DMS53 (cell line): ENCODE measurements around the gene ADORA1.
A peak's percentile ranks its signal among the peaks of the same experiment; 100 is the strongest.

Experiments used
- DNase-seq: peaks from one replicate; lab custom pipeline; 2025; lab: John Stamatoyannopoulos, UW

The ADORA1 gene

DNA sequence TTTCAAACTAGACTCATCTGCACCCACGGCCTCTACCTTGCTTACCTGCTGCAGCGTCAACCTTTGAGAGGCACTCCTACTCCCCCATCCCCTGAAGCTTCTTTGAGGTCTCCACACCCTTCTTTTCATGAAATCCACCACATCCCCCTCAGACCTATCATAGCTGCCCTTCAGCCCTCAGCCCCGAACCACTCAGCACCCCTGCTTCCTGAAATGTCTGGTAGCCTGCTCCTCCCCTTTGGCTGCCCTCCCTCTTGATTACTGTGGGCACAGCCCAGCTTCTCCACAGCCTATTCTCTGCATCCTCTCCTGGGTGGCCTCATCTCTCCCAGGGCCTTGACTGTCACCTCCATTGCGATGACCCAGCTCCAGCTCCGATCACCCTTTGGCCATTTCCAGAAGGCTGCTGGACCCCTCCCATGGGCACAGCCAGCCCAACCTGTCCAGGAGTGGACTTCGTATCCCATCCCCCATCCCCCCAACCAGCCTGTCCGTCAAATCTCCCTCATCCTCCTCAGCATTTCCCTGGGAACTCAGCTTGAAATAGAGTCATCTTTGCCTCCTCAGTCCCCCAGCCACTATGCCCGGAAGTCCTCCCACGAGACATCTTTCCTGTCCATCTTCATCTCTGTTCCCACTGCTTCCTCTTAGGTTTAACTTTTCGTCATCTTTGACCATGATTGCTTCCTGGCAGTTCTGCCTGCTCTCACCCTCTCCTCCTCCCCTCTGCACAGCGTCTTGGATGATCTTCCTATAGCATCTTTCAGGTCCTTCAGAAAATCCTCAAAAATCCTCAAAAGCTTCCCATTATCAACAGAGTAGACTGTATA lies 6.1 kb upstream of the ADORA1 start:
- no peak for DNase-seq

DNA sequence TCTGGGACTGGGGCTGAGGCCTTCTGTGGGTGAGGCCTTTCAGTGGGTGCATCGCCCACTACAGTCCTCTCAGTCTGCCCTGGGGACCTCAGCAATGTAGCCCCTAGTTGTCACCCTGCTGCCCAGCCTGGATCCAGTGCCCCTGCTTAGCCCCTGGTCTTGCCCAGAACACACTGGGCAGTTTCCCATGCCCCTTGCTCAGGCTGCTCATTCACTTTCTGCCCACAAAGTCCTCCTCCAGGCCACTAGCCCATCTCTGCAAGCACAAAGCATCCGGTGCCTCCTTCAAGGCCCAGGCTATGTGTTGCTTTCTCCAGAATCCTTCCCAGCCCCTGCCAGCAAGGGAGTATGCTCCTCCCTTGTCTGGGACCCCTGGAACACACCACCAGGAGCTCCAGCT lies 5.4 kb upstream of the ADORA1 start:
- DNase-seq: no peak

DNA sequence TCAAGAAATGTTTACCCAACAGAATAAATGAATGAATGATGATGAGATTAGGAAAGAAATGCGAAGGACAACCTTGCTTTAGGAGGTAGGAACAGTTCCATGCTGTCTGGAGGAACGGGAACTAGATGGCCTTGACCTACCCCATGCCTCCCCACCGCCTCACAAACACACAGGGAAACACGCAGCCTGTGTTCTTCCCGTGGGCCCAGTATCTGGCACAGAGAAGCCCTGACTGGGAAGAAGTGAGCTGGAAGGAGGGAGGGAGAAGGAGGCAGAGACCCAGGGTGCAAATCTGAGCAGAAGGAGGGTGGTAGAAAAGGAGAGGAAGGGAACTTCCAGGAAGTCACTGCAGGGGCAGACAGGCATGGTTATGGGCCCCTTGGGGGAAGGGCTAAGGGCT lies 3.5 kb upstream of the ADORA1 start:
- DNase-seq: no peak

DNA sequence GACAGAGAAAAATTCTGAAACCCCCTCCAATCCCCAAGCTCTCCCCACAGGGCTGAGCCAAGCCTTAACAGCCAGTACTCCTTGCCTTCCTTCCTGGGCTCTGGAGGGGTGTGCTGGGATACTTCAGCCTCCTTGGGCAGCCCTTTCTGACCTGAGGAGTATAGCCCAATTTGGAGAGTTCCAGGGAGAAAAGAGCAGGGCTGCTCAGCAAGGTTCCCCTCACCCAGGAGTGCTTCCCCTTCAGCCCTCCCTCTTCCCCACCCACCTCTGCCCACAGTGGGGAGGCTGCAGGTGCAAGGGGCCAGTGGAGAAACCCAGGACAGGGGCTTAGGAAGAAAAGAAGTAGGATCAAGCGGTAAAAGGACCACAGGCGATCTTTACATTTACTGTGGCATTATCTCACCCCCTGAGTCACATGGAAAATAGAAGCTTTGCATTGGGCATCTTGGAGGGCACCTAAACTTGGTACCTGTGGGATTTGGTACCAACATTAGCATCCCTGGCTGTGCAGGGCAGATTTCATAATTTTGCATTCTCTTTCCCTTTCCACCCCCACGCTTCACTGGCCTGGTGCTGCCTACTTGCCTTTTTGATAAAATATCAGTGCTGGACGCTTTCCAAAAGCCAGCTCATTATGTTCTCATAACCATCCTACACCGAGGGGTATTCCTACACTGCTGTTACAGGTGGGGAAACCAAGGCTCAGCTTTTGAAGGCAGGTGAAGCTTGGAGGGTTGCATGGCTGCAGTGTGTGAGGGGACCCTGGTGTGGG lies 2.8 kb upstream of the ADORA1 start:
- no peak for DNase-seq

DNA sequence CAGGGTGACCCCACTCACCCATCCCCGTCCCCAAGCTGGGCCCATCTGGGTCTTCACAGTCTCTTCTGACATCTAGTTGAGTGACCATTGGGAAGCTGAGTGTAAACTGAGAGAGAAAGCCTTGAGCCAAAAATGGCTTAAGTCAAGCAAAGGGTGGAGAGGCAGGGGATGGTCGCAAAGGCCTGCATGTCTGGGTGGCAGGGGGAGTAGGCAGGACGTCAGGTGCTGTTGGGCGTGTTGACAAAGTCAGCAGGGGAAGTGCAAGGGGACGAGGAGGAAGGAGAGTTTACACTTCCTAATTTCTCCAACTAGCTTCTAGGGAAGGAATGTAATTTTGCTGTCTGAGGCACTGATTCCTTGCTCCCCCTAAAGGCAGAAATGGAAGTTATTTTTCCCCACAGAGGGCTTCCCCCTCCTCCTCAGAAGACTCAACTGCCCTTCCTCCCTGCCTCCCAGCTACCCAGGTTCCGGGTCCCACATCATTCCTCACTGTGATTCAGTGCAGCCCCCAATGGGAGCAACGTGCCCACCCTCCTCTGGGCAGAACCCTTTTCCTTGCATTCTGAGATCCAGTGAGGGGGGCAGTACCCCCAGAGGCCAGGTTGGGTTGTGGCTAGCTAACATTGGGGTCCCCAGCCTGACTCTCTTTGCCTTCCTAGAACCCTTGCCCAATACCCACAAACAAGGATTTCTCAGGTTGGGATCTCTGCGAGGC lies 1.2 kb upstream of the ADORA1 start:
- no peak for DNase-seq

DNA sequence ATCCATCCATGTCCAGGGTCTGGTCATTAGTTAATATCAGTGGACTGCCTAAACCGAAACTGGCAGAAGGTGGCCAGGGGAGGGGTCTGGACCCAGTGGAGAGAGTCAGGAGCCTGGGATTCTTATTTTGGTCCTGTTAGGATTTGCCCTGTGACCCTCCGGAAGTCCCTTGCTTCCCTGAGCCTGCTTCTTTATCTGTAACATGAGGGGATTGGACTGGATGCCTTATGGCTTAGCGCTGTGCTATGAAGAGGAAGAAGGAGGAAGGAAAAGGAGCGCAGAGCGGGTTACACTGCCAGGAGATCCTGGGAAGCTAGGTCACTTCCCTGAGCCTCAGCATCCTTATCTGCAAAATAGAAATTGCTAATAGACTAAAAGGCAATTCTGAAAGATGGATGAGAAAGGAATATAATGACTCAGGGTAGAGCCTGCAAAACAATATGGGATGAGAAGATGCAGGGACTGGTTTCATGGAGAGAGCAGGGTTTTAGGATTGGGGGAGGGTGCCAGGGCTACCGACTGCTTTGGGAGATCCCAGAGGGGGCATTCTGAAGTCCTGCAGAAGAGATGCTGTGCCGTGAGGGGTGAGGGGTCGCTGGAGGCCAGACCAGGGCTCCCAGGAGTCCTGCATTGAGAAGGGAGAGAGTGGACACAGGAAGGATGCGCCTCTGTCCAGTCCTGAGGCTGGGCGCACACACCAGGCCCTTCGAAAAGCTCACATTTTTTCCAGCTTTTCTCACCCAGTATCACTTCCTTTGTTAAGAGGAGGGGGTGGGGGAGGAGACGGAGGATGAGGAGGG lies 460 bp upstream of the ADORA1 start:
- DNase-seq: peak; percentile 42

DNA sequence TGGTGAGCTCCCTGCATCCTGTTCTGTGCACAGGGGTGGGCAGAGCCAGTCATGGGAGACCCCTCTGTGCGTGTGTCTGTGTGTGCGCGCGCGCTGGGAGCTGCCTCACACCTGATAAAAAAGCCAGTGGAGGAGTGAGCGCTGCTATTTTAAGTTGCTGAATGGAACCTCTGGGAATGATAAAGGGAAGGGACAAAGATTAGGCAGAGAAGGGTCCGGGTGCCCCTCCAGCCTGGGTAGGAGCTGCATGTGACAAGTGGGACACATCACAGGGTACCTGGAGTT lies 847 bp downstream of the ADORA1 start:
- no peak for DNase-seq

DNA sequence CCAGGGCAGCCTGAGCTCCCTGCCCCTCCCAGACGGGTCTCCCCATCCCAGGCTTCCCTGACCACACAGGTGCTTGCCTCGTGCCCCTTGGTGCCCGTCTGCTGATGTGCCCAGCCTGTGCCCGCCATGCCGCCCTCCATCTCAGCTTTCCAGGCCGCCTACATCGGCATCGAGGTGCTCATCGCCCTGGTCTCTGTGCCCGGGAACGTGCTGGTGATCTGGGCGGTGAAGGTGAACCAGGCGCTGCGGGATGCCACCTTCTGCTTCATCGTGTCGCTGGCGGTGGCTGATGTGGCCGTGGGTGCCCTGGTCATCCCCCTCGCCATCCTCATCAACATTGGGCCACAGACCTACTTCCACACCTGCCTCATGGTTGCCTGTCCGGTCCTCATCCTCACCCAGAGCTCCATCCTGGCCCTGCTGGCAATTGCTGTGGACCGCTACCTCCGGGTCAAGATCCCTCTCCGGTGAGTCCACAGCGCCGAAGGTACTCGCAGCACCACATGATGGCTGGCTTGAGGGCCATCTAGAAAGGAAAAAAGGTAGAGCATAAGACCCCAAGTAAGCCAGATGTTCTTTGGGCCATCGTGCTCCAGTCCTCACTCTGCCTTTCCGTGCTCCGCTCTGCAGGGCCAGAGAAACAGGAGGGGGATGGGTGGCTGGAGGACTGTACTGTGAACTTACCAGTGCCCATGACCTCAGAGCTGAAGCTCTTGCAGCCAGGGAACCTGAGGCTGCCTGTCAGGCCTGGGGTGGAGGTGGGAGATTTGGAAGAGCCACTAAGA lies 1.4 kb downstream of the ADORA1 start:
- no peak for DNase-seq

DNA sequence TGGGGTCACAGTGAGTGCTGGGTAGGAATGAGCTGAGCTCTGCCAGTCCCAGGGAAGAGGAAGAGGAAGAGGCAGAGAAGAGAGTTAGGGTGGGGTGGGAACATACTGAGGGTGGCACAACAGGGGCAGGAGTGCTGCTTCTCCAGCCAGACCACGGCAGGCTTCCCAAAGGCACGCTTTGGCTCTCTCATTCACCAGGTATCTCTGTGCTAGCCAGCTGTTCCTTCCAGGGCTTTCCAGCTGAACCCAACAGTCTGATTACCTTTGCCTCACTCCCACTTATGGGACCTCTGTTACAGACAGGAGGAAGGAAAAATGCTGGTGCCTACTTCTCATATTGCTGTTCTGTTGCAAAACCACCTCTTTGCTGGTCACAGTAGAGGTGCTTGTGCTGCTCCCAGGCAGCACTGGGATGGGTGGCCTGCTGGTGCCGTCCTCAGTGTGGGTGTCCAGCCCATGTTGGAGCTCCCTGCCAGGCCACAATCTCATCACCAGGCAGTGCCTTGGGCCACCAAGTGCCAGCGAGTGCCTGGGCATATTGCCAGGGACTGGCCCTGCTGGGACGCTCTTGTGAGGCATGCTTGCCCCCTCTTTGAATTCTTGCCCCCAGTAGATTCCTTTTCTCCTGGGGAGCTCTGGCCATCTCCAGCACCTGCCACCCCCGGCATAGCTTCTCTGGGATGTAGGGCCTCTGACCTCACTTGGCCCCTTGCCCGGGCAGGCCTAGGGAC lies 2.1 kb downstream of the ADORA1 start:
- DNase-seq: peak; percentile 42

DNA sequence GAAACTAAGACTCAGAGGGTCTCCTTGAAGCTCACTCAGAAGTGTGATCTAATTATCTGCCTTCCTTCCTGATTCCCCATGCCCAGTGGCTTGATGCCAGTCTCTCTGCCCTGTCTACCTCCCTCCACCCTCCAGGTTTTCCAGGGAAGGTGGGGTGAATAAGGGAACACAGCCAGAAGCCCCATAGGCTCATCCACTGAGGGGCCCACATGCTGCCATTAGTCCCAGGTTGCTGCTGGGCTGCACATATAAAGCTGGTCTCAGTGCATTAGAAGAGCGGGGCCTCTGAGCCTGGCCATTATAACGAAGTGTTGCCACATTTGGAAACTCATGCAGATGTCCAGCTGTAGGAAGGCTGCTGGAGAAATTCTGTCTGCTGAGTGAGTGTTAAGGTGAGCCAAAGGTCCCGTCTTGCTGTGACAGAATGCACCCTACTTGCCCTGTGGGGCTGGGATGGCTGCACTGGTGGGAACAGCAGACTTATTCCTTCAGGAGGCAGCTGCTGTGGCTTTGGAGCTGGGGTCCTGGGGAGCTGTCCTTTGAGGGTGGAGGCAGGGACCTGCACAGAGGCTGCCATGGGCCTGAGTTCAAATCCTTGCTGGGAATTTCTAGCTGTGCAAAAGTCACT lies 2.9 kb downstream of the ADORA1 start:
- no peak for DNase-seq

DNA sequence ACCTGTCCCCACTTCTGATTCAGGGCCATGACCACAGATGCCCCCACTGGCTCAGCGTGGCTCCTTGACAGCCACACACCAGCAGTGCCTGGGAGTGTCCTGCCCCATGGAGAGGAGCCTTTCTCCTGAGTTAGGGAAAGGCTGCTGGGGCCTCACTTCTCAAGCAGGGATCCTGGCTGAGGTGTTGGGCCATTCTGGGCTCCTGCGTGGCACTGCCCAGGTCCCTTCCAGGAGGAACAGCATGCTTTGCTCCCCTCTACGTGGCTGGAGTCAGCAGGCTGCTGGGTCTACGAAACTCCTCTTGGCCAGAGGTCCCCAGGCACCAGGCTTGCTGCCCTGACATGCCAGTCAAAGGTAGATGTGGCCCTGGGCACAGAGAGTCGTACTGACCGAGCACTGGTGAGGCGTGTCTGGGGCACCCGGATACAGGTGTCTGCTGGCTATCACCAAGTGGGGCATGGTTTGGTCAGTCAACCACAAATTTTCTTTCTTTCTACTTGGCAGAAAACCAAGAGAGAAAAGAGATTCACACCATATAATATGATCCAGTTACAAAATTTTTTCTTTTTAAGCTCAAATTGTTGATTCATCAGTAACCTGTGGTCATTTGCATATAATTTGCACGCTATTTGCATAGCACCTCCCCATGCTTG lies 4.1 kb downstream of the ADORA1 start:
- DNase-seq: no peak

DNA sequence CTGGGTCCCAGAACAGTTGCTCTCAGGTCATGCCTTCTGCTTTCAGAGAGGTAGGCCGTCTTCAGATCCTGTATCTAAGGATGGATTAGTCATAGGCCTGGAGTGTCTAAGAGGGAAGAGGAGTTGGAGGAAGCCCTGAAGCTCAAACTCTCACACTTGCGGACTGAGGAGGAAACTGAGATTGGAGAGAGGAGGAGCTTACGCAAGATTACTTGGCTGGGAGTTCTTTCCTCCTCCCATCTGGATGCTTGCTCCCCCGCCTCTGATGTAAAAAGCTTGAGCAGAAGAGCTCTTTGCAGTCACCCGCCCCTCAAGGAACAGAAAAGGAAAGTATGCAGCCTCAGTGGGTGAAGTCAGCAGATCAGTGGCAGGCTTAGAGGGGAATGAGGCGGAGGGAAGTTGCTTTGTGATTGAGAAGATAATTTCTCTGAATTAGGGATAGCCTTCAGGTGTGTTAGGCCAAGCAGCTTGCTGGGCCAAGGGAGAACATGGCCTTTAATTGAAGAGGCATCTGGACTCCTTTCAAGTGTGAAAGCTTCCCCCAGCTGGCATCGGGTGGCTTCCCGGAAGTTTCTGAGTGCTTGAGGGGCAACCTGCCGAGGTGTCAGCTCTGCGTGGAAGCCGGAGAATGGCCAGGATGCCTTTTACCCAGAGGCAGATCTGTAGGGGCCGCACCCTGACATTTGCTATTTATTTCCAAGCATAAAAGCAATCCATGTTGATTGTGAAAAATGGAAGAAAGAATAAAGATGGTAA lies 6.6 kb downstream of the ADORA1 start:
- no peak for DNase-seq

DNA sequence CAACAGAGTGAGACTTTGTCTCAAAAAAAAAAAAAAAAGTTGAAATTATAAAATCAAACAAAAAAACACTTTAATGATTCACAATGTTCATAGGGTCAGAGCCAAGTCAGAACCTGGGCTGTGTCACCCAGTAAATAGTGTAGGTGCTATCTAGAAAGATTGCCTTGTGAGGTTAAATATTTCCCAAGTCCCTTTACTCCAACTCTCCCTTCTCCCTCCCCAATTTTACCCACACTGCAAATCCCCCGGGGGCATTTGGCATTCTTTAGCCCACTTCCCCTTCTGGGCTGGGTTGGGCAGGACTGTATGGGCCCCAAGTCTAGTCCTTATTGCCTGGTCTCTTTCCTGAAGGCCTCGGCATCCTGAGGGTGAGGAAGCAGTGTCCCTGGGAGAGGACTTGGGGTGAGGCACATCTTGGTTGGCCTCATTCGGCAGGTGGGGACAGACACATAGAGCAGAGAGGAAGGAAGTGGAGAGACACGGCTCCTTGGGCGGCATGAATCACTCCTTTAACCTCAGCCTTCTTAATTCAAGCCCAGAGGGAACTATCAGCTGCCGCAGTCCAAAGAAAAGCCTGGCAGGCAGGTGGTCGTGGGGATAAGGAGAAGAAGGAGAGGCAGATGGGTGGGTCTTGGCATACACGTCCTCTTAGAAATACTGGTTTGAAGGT lies 8.2 kb downstream of the ADORA1 start:
- no peak for DNase-seq

DNA sequence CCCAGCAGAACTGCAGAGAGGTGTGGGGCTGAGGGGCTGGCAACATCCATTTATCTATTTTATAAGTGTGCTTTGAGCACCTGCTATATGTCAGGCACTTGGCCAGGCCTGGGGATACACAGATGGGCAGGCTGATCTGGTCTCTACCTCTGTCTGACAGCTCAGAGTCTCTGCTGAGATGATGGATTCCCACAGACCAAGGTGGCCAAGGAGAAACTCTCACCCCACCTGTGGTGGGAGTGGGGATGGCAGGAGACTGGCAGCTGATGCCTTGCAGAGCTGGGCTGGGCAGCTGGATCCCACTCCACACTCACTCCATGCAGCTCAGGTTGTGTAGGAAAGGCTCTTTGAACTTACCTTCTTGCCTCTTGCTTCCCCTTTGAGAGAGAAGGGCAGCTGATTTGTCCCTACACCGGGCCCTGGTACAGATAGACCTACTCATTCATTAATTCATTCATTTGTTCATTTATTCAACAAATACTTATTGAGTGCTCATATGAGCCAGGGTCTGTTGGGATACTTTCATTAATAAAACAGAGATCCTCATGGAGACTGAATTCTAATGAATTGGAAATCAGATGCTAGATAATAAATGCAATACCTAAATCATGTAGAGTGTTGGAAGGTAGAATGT lies 9.0 kb downstream of the ADORA1 start:
- DNase-seq: peak; percentile 47

DNA sequence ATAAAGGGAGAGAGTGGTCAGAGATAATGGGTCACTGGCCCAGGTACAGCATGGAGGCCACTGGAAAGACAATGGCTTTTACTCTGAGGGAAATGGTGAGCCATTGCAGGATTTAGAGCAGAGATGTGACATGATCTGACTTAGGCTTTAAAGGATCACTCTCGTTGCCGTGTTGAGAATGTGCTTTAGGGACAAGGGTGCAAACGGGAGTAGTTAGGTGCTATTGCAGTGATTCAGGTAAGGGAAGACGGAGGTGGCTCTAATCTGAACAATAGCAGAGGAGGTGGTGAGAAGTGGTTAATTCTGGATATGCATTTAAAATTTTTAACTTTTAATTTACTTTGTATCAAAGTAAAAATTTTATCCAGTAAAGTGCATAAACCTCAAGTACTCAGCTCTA lies 9.8 kb downstream of the ADORA1 start:
- no peak for DNase-seq

DNA sequence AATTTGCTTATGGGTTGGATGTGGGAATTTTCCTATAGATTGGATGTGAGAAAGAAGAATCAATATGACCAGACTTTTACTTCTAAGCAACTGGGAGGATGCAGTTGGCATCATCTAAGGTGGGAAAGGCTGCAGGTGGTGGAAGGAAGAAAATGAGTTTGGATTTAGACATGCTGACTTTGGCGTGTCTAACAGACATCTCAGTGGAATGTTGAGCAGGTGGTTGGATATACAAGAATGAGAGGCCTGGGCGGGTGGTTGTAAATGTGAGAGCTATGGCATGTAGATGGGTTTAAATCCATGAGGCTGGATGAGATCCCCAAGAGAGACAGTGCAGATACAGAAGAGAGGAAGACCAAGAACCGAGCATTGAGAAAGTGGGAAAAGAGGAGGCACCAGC lies 10.5 kb downstream of the ADORA1 start:
- DNase-seq: no peak

DNA sequence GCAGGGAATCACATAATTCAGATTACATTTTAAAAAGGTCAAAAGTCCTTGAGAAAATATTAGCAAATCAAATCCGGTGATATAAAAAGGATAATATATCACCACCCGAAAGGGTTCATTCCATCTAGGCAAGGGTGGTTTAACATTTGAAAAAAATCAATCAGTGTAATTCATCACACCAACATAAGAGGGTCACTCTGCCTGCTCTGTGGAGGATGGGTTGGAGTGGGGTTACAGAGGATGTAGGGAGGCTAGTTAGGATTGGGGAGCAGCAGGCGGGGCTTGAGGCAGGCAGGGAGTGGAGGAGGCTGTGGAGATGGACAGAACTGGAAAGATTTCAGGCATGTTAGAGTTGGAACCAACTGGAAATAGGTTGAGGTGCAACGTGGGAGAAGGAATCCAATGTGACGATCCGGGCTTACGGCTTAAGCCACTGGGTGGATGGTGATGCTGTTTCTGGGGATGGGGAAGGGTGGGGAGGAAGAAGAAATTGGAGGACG lies 12.5 kb downstream of the ADORA1 start:
- DNase-seq: no peak
